Naive thymus-derived CD4-positive, alpha-beta T cell (primary cell): Measurements from ENCODE around the gene MYO7A. TPM values are rescaled to one million over a fixed set of nuclear protein-coding genes. Genes with fewer than 3 reads are reported as not detected.
A peak's percentile ranks its signal among the peaks of the same experiment; 100 is the strongest.

Experiments
- ATAC-seq: fragments of 150-1000 bp; cut with Tn5 transposase; 2 replicates; pipeline ENCODE4 v1.10.0; 2021; ENCODE audit warnings: mild to moderate bottlenecking, moderate library complexity
- CTCF ChIA-PET: fragments of 350-600 bp; sonication (Branson Sonifier 250); formaldehyde crosslinking; loops from one replicate; lab custom pipeline; 2021; ENCODE audit warnings: antibody characterized with exemption; lab: Charles Lee
- POLR2A ChIA-PET: fragments of 350-600 bp; sonication (Branson Sonifier 250); formaldehyde crosslinking; loops from one replicate; lab custom pipeline; 2021; ENCODE audit warnings: antibody characterized with exemption, inconsistent platforms; lab: Charles Lee
- DNase-seq, 9 donors: peaks; one replicate each; pipeline versions ENCODE4 v3.0.0 to v3.0.0-alpha.2; 2020 to 2022; ENCODE audit warnings: mixed read lengths in 1 of 9
- H3K27ac ChIP-seq: one replicate; pipeline ENCODE4 v1.7.0; 2013; ENCODE audit warnings: mild to moderate bottlenecking, low read depth, low read length, moderate library complexity
- H3K27me3 ChIP-seq, 2 donors: one replicate each; pipeline ENCODE4 v1.7.0; 2013; ENCODE audit warnings: low read length in 2 of 2, mild to moderate bottlenecking in 2 of 2, moderate library complexity in 2 of 2; ENCODE audit not compliant: control insufficient read depth in 2 of 2, insufficient read depth in 2 of 2
- H3K36me3 ChIP-seq, 3 experiments: 1 replicate in 2 of 3; 2 replicates in 1 of 3; pipeline ENCODE4 v1.7.0; 2013; ENCODE audit warnings: low read length in 3 of 3, mild to moderate bottlenecking in 3 of 3, moderate library complexity in 1 of 3; ENCODE audit not compliant: insufficient read depth in 3 of 3, control insufficient read depth in 2 of 3
- H3K4me1 ChIP-seq, 2 donors: one replicate each; pipeline ENCODE4 v1.7.0; 2013; ENCODE audit warnings: low read length in 2 of 2, mild to moderate bottlenecking in 2 of 2, moderate library complexity in 1 of 2; ENCODE audit not compliant: control insufficient read depth in 2 of 2, insufficient read depth in 2 of 2
- H3K4me3 ChIP-seq: 2 replicates; pipeline ENCODE4 v1.7.0; 2013; ENCODE audit warnings: mild to moderate bottlenecking, low read length
- H3K9me3 ChIP-seq, 3 experiments: 1 replicate in 2 of 3; 2 replicates in 1 of 3; pipeline ENCODE4 v1.7.0; 2013; ENCODE audit warnings: low read length in 3 of 3; ENCODE audit not compliant: control insufficient read depth in 2 of 3
- H3K27ac Mint-ChIP-seq, 9 donors: one replicate each; pipeline ENCODE4 v1.8.0; 2020 to 2022; ENCODE audit warnings: mixed read lengths in 9 of 9, mild to moderate bottlenecking in 8 of 9, moderate library complexity in 5 of 9, inconsistent platforms in 2 of 9
- H3K27me3 Mint-ChIP-seq, 5 donors: one replicate each; pipeline ENCODE4 v1.8.0; 2021 to 2022; ENCODE audit warnings: mixed read lengths in 5 of 5, mild to moderate bottlenecking in 1 of 5
- H3K36me3 Mint-ChIP-seq, 5 donors: one replicate each; pipeline ENCODE4 v1.8.0; 2020 to 2022; ENCODE audit warnings: mixed read lengths in 5 of 5, mild to moderate bottlenecking in 3 of 5, inconsistent platforms in 1 of 5
- H3K4me1 Mint-ChIP-seq, 7 donors: one replicate each; pipeline ENCODE4 v1.8.0; 2020 to 2022; ENCODE audit warnings: mixed read lengths in 7 of 7, mild to moderate bottlenecking in 3 of 7, inconsistent platforms in 1 of 7
- H3K4me3 Mint-ChIP-seq, 10 donors: one replicate each; pipeline ENCODE4 v1.8.0; 2020 to 2022; ENCODE audit warnings: mild to moderate bottlenecking in 10 of 10, mixed read lengths in 10 of 10, moderate library complexity in 6 of 10, inconsistent platforms in 2 of 10
- H3K9me3 Mint-ChIP-seq, 11 donors: one replicate each; pipeline ENCODE4 v1.8.0; 2020 to 2022; ENCODE audit warnings: mixed read lengths in 11 of 11, mild to moderate bottlenecking in 4 of 11, inconsistent platforms in 1 of 11, moderate library complexity in 1 of 11
- intact Hi-C, 2 donors: fragments of 100-400 bp; cut with micrococcal nuclease; formaldehyde crosslinking; loops; one replicate each; pipeline ENCODE4 v1.15.1; 2023
- polyA plus RNA-seq, 2 donors: library from polyadenylated mRNA; unstranded; fragments of 300-500 nt; fragmentation: Illumina TruSeq; gene quantifications; one replicate each; pipeline ENCODE4 v1.2.3, GENCODE V29; 2021
- total RNA-seq, 6 experiments: library from RNA in 5 of 6; stranded (reverse) in 5 of 6; gene quantifications; 1 replicate in 5 of 6; 2 replicates in 1 of 6; pipeline ENCODE4 v1.2.3 and lab custom pipeline; 2021 to 2026

Gene MYO7A
- total and polyA plus RNA-seq, 7 experiments from 2014 or later: 0.07 to 2.5 (median 0.27) TPM; not detected in 2

DNA sequence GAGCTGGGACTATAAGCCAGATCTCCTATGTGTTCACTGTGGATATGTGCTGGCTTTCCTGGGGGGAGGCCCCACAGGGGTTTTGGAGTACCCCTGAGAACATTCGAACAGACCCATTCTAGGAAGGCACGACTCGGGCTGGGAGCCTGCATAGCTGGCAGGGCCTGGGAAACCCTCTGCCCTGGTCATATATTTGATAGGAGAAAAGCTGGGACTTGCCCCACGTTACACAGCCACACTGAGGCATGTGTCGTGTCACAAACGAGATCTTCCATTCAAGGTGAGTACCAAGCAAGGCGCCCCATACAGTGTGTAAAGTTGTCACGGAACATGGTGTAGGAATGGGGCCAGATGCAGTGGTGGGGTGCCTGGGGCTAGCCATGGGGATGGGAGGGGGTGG lies 11.2 kb downstream of the MYO7A start:
- Histone ChIP-seq H3K27ac (no peak overlapping the region), H3K27me3 (no peaks in the 10 kb centered on the region), H3K4me3 (no peak overlapping the region), H3K4me1 (peaks cover 0 to 10% of the 10 kb centered on the region in 2 donors), H3K9me3 (no peaks in the 10 kb centered on the region), H3K36me3 (no peaks in the 10 kb centered on the region)
- DNase-seq: no peak
- Mint-ChIP-seq H3K27ac (no peak overlapping the region), H3K9me3 (no peaks in the 10 kb centered on the region), H3K4me1 (peaks cover 0 to 19% (median 0%) of the 10 kb centered on the region in 7 donors), H3K27me3 (peaks cover 20 to 39% (median 29%) of the 10 kb centered on the region in 5 donors), H3K36me3 (no peaks in the 10 kb centered on the region), H3K4me3 (no peak overlapping the region)
- POLR2A ChIA-PET: no interaction called here
- CTCF ChIA-PET: no interaction called here
- intact Hi-C loops: no loop called here
- ATAC-seq: no peak

DNA sequence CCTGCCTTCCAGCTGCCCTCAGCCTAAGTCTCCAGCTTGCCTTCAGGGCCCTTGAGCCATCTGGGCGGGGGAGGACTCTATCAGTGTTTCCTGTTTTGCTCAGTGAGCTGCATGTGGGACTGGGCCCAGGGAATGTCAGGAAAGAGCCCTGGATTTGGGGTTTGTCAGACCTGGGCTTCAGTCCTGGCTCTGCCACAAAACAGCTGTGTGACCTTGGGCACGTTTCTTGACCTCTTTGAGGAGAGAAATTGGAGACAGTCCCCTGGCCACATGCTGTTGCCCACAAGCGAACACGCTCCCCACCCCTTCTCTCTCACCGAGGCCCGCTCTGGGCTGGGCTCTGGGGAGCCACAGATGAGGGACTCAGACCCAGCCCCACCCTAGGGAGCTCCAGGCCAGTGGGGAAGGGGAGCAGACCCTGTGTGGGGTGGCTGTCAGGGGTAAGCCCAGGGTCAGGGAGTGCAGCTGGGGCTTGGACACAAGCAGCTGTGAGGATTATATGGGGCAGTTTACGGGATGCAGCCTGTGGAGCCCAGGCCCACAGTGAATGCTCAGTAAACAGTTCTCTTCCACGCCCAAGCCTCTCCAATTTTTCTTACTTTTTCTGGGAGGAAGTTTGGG lies 12.3 kb downstream of the MYO7A start:
- Histone ChIP-seq H3K27ac (no peak overlapping the region), H3K4me3 (no peak overlapping the region), H3K4me1 (peaks cover 0 to 10% of the 10 kb centered on the region in 2 donors), H3K36me3 (no peaks in the 10 kb centered on the region), H3K9me3 (no peaks in the 10 kb centered on the region), H3K27me3 (no peaks in the 10 kb centered on the region)
- H3K36me3 Mint-ChIP-seq: no peaks in the 10 kb centered on the region
- CTCF ChIA-PET: interaction anchor here (0.8 kb wide), 1 partner anchor 13 kb away, joined by 3 read pairs; no protein-coding TSS in a partner anchor
- intact Hi-C loops: no loop called here
- POLR2A ChIA-PET: no interaction called here
- no peak overlapping the region for H3K4me3 Mint-ChIP-seq
- H3K9me3 Mint-ChIP-seq: no peaks in the 10 kb centered on the region
- DNase-seq (no peak), ATAC-seq (no peak)
- H3K27me3 Mint-ChIP-seq: peaks cover 20 to 39% (median 29%) of the 10 kb centered on the region in 5 donors
- H3K4me1 Mint-ChIP-seq: peaks cover 0 to 19% (median 0%) of the 10 kb centered on the region in 7 donors
- no peak overlapping the region for H3K27ac Mint-ChIP-seq

DNA sequence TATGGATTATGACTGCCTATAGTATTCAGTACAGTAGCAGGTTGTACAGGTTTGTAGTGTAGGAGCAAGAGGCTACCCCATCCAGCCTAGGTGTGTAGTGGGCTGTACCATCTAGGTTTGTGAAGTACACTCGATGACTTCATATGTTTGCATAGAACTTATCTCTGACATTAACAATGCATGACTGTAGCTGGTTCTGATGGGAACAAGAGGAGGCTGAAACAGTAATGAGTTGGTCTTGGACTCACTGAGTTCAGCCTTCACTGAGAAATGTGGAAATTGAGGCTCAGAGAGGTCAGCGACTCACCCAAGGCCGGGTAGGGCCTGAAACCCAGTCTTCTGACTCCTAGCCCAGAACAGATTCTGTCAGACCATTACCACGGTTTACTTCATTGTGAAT lies 13.0 kb downstream of the MYO7A start:
- H3K36me3 ChIP-seq: no peaks in the 10 kb centered on the region
- H3K27me3 ChIP-seq: no peaks in the 10 kb centered on the region
- CTCF ChIA-PET: no interaction called here
- peaks cover 0 to 10% of the 10 kb centered on the region in 2 donors for H3K4me1 ChIP-seq
- Mint-ChIP-seq H3K36me3 (no peaks in the 10 kb centered on the region), H3K4me1 (peaks cover 0 to 19% (median 0%) of the 10 kb centered on the region in 7 donors), H3K27me3 (peaks cover 20 to 39% (median 29%) of the 10 kb centered on the region in 5 donors), H3K4me3 (no peak overlapping the region), H3K27ac (no peak overlapping the region), H3K9me3 (no peaks in the 10 kb centered on the region)
- intact Hi-C loops: no loop called here
- H3K27ac ChIP-seq: no peak overlapping the region
- DNase-seq: no peak
- POLR2A ChIA-PET: no interaction called here
- no peaks in the 10 kb centered on the region for H3K9me3 ChIP-seq
- H3K4me3 ChIP-seq: no peak overlapping the region
- no peak for ATAC-seq

DNA sequence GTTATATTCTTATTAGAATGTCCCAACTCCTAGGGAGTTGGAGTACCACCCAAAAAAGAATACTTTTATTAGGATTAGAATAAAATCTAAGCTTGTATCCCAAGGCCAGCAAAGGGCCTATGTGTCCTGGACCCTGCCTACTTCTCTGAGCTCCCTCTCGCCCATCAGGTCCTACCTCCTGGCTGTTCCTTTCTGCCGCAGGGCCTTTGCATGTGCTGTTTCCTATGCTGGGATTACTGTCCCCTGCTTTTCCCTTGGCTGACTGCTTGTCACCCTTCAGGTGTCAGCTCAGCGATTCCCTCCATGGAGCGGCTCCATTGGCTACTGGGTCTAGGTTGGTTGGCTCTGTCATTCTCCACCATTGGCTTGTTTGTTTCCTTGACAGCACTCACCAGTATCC lies 13.4 kb downstream of the MYO7A start:
- H3K27me3 ChIP-seq: no peaks in the 10 kb centered on the region
- DNase-seq (no peak), ATAC-seq (no peak)
- no peaks in the 10 kb centered on the region for H3K9me3 ChIP-seq
- Mint-ChIP-seq H3K27me3 (peaks cover 16 to 35% (median 25%) of the 10 kb centered on the region in 5 donors), H3K36me3 (no peaks in the 10 kb centered on the region), H3K4me1 (peaks cover 0 to 21% (median 0%) of the 10 kb centered on the region in 7 donors), H3K9me3 (no peaks in the 10 kb centered on the region), H3K4me3 (no peak overlapping the region), H3K27ac (no peak overlapping the region)
- no peaks in the 10 kb centered on the region for H3K36me3 ChIP-seq
- intact Hi-C loops: no loop called here
- H3K27ac ChIP-seq: no peak overlapping the region
- ChIA-PET POLR2A (no interaction called here), CTCF (no interaction called here)
- H3K4me3 ChIP-seq: no peak overlapping the region
- H3K4me1 ChIP-seq: peaks cover 0 to 10% of the 10 kb centered on the region in 2 donors

DNA sequence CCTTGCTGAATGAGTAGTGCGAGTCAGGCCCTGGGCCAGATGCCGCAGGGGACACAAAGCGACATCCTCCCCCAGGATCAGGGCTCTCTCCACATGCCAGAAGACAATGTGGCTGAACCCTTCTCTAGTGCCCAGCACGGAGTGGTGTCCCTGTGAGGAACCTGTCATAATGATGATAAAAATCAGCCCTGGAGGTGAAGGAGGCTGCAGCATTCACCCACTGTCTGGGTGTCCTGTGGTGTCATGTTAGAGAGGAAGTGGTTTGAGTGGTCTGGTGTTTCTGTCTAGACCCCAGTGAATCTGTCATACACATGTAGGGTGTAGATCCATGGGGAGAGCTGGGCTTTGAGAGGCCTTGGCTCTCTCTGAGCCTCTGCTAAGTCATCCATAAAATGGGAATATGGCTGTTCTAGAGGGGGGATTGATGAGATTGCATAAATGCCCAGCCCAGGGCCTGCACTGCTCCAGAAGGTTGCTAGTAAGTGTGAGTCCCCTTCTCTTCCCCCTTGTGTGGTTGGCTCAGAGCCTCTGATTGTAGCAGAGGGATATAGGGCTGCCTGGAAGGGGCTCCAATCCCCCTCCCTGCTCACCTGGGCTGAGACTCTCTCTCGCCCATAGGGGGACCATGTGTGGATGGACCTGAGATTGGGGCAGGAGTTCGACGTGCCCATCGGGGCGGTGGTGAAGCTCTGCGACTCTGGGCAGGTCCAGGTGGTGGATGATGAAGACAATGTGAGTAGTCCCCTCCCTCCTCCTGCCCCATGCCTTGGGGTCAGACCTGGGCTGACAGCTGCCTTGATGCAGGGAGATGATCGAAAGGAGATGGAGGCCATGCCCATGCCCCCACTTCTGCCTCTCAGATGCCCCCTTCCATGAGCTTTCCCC lies 14.3 kb downstream of the MYO7A start:
- intact Hi-C loops: no loop called here
- Mint-ChIP-seq H3K36me3 (no peaks in the 10 kb centered on the region), H3K9me3 (no peaks in the 10 kb centered on the region), H3K4me3 (peak overlapping the region in 1 of 10 donors; percentile 3), H3K27me3 (peaks cover 10 to 33% (median 16%) of the 10 kb centered on the region in 5 donors), H3K4me1 (peaks cover 0 to 23% (median 4%) of the 10 kb centered on the region in 7 donors), H3K27ac (peak overlapping the region in 1 of 9 donors; percentile 7)
- ChIA-PET CTCF (no interaction called here), POLR2A (no interaction called here)
- H3K27me3 ChIP-seq: no peaks in the 10 kb centered on the region
- ATAC-seq (peak; percentile 75), DNase-seq (no peak)
- H3K4me1 ChIP-seq: peaks cover 0 to 10% of the 10 kb centered on the region in 2 donors
- H3K4me3 ChIP-seq: no peak overlapping the region
- H3K9me3 ChIP-seq: no peaks in the 10 kb centered on the region
- H3K27ac ChIP-seq: no peak overlapping the region
- no peaks in the 10 kb centered on the region for H3K36me3 ChIP-seq

DNA sequence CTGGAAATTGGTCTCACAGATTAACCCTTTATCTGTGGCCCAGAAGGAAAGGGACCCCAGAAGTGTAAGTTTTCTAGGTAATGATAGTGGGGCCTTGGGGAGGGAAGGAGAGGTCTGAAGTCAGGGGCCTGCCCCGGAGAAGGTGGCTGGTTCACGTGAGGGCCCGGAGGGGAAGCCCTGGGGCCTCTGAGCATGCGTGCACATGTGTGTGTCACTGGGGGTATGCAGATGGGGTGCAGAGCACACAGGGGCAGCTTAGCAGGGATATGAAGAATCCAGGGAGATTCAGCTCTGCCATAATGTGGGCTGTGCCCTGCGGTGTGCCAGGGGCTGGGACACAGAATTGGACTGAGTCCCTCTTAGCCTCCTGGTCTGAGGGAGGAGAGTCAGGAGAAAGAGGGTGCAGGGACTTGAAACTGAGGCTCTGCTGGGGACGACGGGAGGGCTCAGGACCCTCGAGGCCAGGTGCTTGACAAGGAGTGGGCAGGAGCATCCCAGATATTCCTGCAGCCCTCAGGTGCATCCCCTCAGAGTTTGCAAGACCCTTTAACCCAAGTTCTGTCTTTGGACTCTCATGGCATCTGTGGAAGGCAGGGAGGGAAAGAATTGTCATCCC lies 15.5 kb downstream of the MYO7A start:
- H3K9me3 ChIP-seq: no peaks in the 10 kb centered on the region
- H3K27me3 ChIP-seq: no peaks in the 10 kb centered on the region
- H3K36me3 ChIP-seq: no peaks in the 10 kb centered on the region
- H3K27me3 Mint-ChIP-seq: peaks cover 12 to 35% (median 14%) of the 10 kb centered on the region in 5 donors
- ChIA-PET CTCF (no interaction called here), POLR2A (no interaction called here)
- no peak overlapping the region for H3K4me3 ChIP-seq
- no peaks in the 10 kb centered on the region for H3K36me3 Mint-ChIP-seq
- peak overlapping the region in 1 of 9 donors; percentile 29 for H3K27ac Mint-ChIP-seq
- no peaks in the 10 kb centered on the region for H3K9me3 Mint-ChIP-seq
- no peak overlapping the region for H3K27ac ChIP-seq
- H3K4me3 Mint-ChIP-seq: no peak overlapping the region
- peaks cover 0 to 10% of the 10 kb centered on the region in 2 donors for H3K4me1 ChIP-seq
- H3K4me1 Mint-ChIP-seq: peaks cover 4 to 33% (median 12%) of the 10 kb centered on the region in 7 donors
- no peak for ATAC-seq
- DNase-seq: no peak
- intact Hi-C loops: no loop called here
